ENCODE results near the gene CREB5. TPM values are rescaled to one million over a fixed set of nuclear protein-coding genes. Genes with fewer than 3 reads are reported as not detected.

The CREB5 gene
- total RNA-seq, 2 donors from 2014 or later = 0.53 to 2.6 TPM

GRCh38 chr7:28573059-28573553 lies 160.8 kb downstream of the CREB5 start:
- H3K36me3 Mint-ChIP-seq (ENCODE audit: low read depth) = no peaks in the 10 kb centered on the region
- no peak overlapping the region for H3K27ac ChIP-seq (ENCODE audit: low read depth, low read length)
- H3K4me3 ChIP-seq (ENCODE audit: low read length) = no peak overlapping the region
- TF ChIP-seq CTCF (conservative IDR thresholded peaks at IDR 0.05) = no peak
- H3K4me1 Mint-ChIP-seq = peaks cover 15% of the 10 kb centered on the region
- H3K27ac Mint-ChIP-seq = no peak overlapping the region
- no peaks in the 10 kb centered on the region for H3K36me3 ChIP-seq (ENCODE audit: control insufficient read depth, insufficient read depth, low read length)
- H3K9ac ChIP-seq (ENCODE audit: extremely low read depth, low read length, poor library complexity, severe bottlenecking) = no peak overlapping the region
- peaks cover 5% of the 10 kb centered on the region for H3K27me3 Mint-ChIP-seq (ENCODE audit: insufficient read depth)
- WGBS, 2 experiments (ENCODE audit: insufficient coverage in 1 of 2, insufficient read length in 1 of 2) = 91 to 100% methylated on average over 1 to 6 of the region's 6 CpGs
- H3K27me3 ChIP-seq (ENCODE audit: control insufficient read depth, insufficient read depth, low read length, poor library complexity, severe bottlenecking) = peaks cover 5% of the 10 kb centered on the region
- no peak for DNase-seq
- no peaks in the 10 kb centered on the region for H3K9me3 Mint-ChIP-seq
- H3K4me3 Mint-ChIP-seq = no peak overlapping the region
- no peaks in the 10 kb centered on the region for H3K9me3 ChIP-seq (ENCODE audit: control insufficient read depth, low read length)
- H3K4me1 ChIP-seq (ENCODE audit: control insufficient read depth, insufficient read depth, low read length) = no peaks in the 10 kb centered on the region

- Mint-ChIP-seq H3K9me3 (no peaks in the 10 kb centered on the region), H3K27me3 (ENCODE audit: insufficient read depth) (peaks cover 5% of the 10 kb centered on the region), H3K36me3 (ENCODE audit: low read depth) (no peaks in the 10 kb centered on the region), H3K27ac (no peak overlapping the region), H3K4me3 (no peak overlapping the region), H3K4me1 (peaks cover 15% of the 10 kb centered on the region)
- TF ChIP-seq CTCF (conservative IDR thresholded peaks at IDR 0.05) = no peak
- Histone ChIP-seq H3K9ac (ENCODE audit: extremely low read depth, low read length, poor library complexity, severe bottlenecking) (no peak overlapping the region), H3K27ac (ENCODE audit: low read depth, low read length) (no peak overlapping the region), H3K4me1 (ENCODE audit: control insufficient read depth, insufficient read depth, low read length) (no peaks in the 10 kb centered on the region), H3K4me3 (ENCODE audit: low read length) (no peak overlapping the region), H3K36me3 (ENCODE audit: control insufficient read depth, insufficient read depth, low read length) (no peaks in the 10 kb centered on the region), H3K27me3 (ENCODE audit: control insufficient read depth, insufficient read depth, low read length, poor library complexity, severe bottlenecking) (no peaks in the 10 kb centered on the region), H3K9me3 (ENCODE audit: control insufficient read depth, low read length) (no peaks in the 10 kb centered on the region)
- WGBS, 2 experiments (ENCODE audit: insufficient coverage in 1 of 2, insufficient read length in 1 of 2) = 83% methylated on average over 6 of the region's 6 CpGs; no CpG with 5 or more reads in 1 of the 2 experiments
- DNase-seq = no peak
Measured at GRCh38 chr7:28573651-28574301, 161.5 kb downstream of the CREB5 start.

GRCh38 chr7:28575241-28575643 lies 162.9 kb downstream of the CREB5 start:
- no peak overlapping the region for H3K27ac Mint-ChIP-seq
- no peaks in the 10 kb centered on the region for H3K27me3 ChIP-seq (ENCODE audit: control insufficient read depth, insufficient read depth, low read length, poor library complexity, severe bottlenecking)
- no peaks in the 10 kb centered on the region for H3K36me3 ChIP-seq (ENCODE audit: control insufficient read depth, insufficient read depth, low read length)
- no peak for TF ChIP-seq CTCF (conservative IDR thresholded peaks at IDR 0.05)
- no peak for DNase-seq
- peaks cover 5% of the 10 kb centered on the region for H3K27me3 Mint-ChIP-seq (ENCODE audit: insufficient read depth)
- H3K4me3 ChIP-seq (ENCODE audit: low read length) = no peak overlapping the region
- no peaks in the 10 kb centered on the region for H3K36me3 Mint-ChIP-seq (ENCODE audit: low read depth)
- peaks cover 15% of the 10 kb centered on the region for H3K4me1 Mint-ChIP-seq
- WGBS, 2 experiments (ENCODE audit: insufficient coverage in 1 of 2, insufficient read length in 1 of 2) = 89 to 90% methylated on average over 5 of the region's 5 CpGs
- no peak overlapping the region for H3K9ac ChIP-seq (ENCODE audit: extremely low read depth, low read length, poor library complexity, severe bottlenecking)
- H3K9me3 Mint-ChIP-seq = no peaks in the 10 kb centered on the region
- no peak overlapping the region for H3K27ac ChIP-seq (ENCODE audit: low read depth, low read length)
- no peak overlapping the region for H3K4me3 Mint-ChIP-seq
- H3K9me3 ChIP-seq (ENCODE audit: control insufficient read depth, low read length) = no peaks in the 10 kb centered on the region
- H3K4me1 ChIP-seq (ENCODE audit: control insufficient read depth, insufficient read depth, low read length) = no peaks in the 10 kb centered on the region
